Suprapubic skin (tissue), 3 donors: ENCODE data around the gene GORAB.

Experiments used
- POLR2A ChIP-seq, 2 donors: fragments of 450-650 bp; IDR thresholded peaks; one replicate each; pipeline ENCODE4 v1.6.1; 2017; ENCODE audit warnings: antibody characterized with exemption in 2 of 2, mild to moderate bottlenecking in 2 of 2, moderate library complexity in 2 of 2
- TF ChIP-seq, protein P1 (sequence below), 2 donors: fragments of 200-600 bp in 1 of 2; fragments of 450-650 bp in 1 of 2; sonication (generic) in 1 of 2; IDR thresholded peaks; one replicate each; pipeline ENCODE4 v1.5.1; 2016 to 2019; ENCODE audit warnings: antibody characterized with exemption in 2 of 2, mild to moderate bottlenecking in 1 of 2, moderate library complexity in 1 of 2

DNA sequence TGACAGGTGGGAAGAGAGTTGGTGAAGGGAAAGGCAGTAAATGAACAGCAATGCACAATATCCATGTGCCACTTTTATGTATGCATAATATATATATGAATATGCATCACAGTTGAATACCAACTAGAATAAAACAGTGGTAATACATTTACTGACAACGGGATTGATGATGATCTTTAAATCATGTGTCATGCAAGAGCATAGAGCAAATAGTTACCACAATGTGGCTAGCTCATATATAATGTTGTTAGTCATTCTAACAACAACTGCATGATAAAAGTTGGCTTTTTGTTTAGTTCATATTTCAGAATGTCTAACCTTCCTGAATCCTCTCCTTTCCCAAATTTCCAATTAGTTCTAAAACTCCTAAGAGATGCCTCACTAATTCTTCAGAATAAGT lies 46.4 kb downstream of the GORAB start:
- TF ChIP-seq, protein P1, sequence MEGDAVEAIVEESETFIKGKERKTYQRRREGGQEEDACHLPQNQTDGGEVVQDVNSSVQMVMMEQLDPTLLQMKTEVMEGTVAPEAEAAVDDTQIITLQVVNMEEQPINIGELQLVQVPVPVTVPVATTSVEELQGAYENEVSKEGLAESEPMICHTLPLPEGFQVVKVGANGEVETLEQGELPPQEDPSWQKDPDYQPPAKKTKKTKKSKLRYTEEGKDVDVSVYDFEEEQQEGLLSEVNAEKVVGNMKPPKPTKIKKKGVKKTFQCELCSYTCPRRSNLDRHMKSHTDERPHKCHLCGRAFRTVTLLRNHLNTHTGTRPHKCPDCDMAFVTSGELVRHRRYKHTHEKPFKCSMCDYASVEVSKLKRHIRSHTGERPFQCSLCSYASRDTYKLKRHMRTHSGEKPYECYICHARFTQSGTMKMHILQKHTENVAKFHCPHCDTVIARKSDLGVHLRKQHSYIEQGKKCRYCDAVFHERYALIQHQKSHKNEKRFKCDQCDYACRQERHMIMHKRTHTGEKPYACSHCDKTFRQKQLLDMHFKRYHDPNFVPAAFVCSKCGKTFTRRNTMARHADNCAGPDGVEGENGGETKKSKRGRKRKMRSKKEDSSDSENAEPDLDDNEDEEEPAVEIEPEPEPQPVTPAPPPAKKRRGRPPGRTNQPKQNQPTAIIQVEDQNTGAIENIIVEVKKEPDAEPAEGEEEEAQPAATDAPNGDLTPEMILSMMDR (IDR thresholded peaks at IDR 0.05), result no peak
- TF ChIP-seq POLR2A (IDR thresholded peaks at IDR 0.05), result no peak
